ENCODE measurements around the gene SMYD3.
A peak's percentile ranks its signal among the peaks of the same experiment; 100 is the strongest.

The SMYD3 gene

GRCh38 chr1:246515390-246516005, 8.4 kb upstream of the SMYD3 start:
- DNase-seq (ENCODE audit: low spot score): no peak

DNA sequence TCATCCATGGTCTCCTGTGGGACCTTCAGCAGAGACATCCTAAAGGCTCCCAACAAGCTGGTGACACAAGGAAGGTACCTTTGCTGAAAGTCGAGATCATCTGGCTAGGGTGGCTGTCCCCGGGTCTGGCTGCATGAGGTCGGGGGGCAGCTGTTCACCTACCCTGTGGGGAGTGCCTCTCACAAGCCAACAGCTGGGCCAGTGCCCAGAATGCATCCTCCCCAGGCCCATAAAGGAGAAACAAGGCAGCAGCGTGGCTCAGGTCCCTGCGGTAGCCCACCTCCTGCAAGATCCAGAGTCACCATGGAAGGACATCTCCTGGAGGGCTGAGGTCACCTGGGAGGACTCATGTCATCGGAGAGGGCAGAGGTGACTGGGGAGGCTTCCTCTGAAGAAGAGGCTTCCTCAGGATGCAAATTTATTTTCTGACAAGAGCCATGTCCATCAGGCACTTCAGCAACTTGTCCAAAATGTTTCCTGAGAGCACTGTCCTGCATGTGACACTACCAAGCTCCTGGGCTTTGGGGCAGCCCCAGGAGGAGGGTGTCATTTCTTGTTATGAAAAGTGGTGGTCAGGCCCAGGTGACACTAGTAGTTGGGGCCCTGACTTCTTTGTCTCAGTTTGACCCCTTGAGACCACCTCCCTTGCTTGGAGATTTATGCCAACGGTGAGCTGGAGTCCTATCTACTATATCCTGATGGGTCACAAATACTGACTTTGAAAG, 6.7 kb upstream of the SMYD3 start:
- no peak for DNase-seq (ENCODE audit: low spot score)

DNA sequence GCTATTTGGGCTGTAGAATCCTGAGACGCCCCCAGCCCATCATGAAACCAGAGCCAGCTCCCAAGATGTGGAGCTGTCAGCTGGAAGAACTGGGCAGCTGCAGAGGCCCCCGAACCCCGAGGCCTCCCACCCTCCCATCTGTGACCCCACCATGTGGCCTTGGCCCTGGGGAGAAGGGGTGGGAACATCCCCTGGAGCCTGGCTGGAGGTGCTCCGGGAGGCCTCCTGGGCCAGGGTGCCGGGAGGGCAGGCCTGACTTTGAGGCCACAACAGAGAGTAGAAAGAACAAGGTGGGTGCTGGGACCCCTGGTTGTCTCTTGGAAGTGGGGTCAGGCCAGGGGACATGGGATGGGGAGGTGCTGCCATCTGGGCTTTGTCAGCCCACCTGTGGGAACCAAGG, 6.0 kb upstream of the SMYD3 start:
- no peak for DNase-seq (ENCODE audit: low spot score)

- no peak for DNase-seq (ENCODE audit: low spot score)
Observed at GRCh38 chr1:246512635-246513034, 5.6 kb upstream of the SMYD3 start.

DNA sequence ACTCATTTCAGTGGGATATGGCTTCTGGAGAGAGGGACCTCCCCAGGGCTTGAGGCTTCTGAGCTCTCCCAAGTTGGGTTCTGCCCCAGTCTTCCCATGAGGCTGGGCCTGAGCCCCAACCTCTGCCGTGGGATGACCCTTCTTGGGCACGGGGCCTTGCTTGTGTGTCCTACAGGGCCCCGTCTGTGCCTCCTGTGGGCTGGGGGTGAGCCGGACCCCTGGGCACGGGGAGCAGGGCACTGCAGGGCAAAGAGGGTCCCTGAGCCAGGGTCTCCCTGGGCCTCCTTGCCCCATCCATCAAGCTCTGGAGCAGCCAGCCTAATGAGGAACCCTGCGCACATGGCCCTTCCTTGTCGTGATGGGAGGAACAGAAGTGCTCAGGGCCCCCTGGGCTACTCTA, 5.2 kb upstream of the SMYD3 start:
- DNase-seq (ENCODE audit: low spot score): no peak

GRCh38 chr1:246511203-246511602, 4.1 kb upstream of the SMYD3 start:
- no peak for DNase-seq (ENCODE audit: low spot score)

GRCh38 chr1:246510147-246511030, 3.3 kb upstream of the SMYD3 start:
- DNase-seq (ENCODE audit: low spot score): no peak

GRCh38 chr1:246508897-246509688, 2.0 kb upstream of the SMYD3 start:
- DNase-seq (ENCODE audit: low spot score): no peak

- DNase-seq (ENCODE audit: low spot score): no peak
Observed at GRCh38 chr1:246506367-246506673, 759 bp downstream of the SMYD3 start.

- no peak for DNase-seq (ENCODE audit: low spot score)
Observed at GRCh38 chr1:246503341-246503740, 3.7 kb downstream of the SMYD3 start.

DNA sequence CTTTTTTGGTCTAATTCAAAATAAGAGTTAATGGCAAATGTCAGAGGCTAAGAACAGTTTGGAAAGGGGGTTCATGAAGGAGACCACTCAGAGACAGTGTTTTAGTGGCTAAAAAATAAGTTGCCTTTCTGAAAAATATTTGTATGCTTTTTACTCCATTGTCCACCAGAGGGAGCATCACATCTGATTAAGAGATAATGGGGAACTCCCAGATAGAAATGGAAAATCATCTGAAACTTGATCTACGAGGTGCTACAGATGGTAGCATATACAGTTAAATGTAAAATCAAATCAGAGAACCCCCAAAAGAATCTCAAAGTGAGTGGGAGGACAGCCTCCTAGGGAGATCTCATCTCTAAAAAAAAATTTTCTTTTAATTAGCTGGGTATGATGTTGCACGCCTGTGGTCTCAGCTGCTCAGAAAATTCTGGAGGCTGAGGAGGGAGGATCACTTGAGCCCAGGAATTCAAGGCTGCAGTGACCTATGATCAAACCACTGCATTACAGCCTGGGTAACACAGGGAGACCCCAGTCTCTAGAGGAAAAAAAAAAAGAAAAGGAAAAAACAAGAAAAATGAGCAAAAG, 9.7 kb downstream of the SMYD3 start:
- peak; percentile 87 for DNase-seq (ENCODE audit: low spot score)

DNA sequence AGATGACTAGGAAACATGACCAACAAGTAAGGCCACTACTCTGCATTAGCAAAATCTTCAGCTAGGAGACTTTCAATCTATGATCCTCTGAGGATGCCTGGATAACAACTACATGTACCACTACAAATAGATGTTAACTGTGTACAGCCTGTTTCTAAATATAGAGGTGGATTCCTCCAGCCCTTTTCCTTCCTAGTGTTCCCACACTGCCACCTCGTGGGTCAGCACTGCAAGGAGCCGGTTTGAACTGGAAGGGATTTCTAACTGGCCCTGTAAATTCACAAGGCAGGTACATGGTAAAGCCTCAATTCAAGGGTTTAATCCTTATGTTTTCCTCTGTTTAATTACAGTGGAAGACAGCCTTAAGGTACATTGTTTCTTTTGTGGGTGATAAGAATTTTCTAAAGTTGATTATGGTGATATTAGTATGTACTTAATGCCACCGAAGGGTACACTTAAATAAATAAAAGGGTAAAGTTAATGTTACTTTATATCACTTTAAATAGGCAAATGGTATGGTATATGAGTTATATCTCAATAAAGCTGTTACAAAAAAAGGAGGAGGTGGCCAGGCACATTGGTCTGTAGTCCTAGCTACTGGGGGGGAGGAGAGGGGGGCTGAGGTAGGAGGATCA, 14.4 kb downstream of the SMYD3 start:
- peak; percentile 82 for DNase-seq (ENCODE audit: low spot score)

- no peak for DNase-seq (ENCODE audit: low spot score)
Observed at GRCh38 chr1:246491551-246492053, 15.5 kb downstream of the SMYD3 start.

GRCh38 chr1:246488674-246489073, 18.4 kb downstream of the SMYD3 start:
- no peak for DNase-seq (ENCODE audit: low spot score)

DNA sequence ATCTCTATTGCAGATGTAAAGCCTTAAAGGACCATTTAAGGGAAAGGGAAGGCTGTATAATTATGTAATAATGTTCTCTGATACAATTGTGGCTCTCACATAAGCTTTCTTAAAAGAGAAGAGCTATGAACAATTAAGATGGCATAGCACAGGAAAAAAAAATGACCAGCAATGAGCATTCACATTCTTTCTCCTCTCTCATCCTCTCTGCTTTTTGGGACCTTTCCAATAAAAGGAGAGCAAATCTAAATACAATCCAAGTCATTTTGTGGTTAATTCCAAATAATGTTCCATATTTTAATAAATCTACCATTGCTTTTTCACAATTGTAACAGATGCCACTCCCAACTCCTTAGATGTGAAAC, 23.5 kb downstream of the SMYD3 start:
- no peak for DNase-seq (ENCODE audit: low spot score)

DNA sequence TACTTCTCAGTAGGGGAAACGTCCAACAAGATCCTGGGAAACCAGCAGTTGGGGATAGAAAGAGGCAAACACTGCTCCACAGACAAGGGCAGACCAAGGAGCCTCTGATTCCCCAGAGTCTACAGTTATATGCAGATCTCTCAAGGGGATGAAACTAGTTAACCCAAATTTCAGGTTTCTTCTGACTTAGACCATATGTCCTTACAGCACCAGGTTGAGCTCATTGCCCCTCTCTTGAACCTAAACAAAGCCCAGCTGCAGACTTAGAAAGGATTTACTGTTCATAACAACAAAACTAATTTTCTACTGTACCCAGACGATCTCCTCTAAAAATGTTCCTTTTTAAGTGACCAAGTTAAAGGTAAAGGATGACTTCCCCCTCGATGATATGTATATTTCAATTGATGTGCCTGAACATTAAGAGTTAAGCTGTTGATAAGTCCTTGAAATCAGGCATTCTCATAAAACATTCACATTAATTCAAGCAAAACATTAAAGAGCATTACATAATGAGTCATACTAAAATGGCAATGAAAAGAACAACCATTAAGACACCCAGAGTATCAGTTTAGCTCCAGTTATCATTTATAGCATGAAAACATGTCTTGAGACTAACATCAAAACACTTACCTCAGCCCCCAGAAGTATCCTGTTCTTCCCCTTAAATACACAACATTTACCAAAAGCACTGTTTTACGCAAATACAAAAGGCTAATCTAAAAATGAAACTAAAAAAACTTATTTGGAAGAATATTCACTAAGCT, 24.1 kb downstream of the SMYD3 start:
- DNase-seq (ENCODE audit: low spot score): no peak

DNA sequence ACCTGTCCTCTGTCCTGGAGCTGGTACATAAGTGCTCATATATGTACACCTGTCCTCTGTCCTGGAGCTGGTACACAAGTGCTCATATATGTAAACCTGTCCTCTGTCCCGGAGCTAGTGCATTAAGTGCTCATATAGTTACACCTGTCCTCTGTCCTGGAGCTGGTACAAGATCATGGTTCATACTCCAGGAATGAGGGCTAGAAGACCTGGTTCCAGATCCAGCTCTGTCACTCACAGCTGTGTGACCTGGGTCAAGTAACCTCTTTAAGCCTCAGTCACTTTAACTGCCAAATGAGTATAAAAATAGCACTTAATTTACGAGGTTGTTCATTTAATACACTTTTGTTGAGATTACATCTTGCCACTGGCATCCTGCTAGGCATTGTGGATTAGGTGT, 28.0 kb downstream of the SMYD3 start:
- DNase-seq (ENCODE audit: low spot score): no peak

DNA sequence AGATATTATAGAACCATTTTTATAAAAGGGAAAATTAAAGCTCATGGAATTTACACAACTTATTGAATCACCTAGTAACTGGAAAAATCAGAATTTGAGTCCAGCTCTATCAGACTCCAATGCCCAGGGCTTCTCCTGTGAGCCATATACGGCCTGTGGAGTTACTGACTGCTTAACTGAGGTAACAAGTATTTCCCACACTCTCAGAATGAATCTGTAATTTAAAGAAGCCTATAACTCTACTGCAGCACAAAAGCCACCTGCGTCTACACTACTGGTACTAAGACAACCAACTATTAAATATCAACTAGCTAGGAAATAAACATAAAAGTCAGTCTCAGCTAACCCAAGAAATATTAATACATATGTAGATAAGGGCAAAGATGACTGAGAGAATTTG, 29.4 kb downstream of the SMYD3 start:
- no peak for DNase-seq (ENCODE audit: low spot score)

GRCh38 chr1:246476771-246477170, 30.3 kb downstream of the SMYD3 start:
- DNase-seq (ENCODE audit: low spot score): peak; percentile 4

DNA sequence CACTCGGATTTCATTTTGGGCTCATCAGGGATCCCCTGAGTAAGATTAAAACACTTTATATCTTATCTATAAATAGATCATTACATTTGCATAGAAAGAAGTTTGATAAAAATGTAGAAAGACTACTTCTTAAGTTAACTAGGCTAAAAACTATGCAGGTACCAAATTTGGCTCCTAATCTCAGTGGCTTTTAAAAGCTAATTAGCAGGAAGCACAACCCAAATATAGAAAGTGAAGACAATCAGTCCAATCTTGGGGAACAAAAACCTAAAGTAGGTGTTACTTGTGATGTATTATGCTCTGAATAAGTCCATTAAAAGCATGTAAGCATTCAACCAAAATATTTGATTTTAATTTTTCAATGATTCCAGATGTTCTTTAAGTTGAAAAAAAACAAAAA, 35.4 kb downstream of the SMYD3 start:
- DNase-seq (ENCODE audit: low spot score): no peak

DNA sequence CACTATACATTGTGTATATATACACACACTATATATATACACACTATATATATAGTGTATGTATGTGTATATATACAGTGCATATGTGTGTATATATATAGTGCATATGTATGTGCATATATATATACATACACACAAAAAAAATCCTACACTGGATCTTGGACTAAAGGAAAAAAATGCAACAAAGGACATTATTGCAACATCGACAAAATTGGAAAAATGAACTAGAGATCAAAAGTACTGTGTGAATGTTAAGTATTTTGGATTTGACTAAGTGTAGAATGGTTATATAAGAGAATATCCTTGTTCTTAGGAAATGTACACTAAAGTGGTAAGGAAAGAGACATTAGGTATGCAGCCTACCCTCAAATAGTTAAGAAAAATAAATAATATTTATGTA, 36.5 kb downstream of the SMYD3 start:
- no peak for DNase-seq (ENCODE audit: low spot score)

All from pons (tissue), 1 donor.